RPMI7951 (cell line): ENCODE data around the gene KCNMA1. TPM values are rescaled to one million over a fixed set of nuclear protein-coding genes. Genes with fewer than 3 reads are reported as not detected.

Experiments used
- DNase-seq: peaks from one replicate; pipeline ENCODE4 v3.0.0-alpha.2; 2012; ENCODE audit warnings: low read depth
- total RNA-seq: library from RNA; depleted of rRNA; stranded (reverse); fragments of >200 nt; shearing (Covaris generic); gene quantifications from 2 replicates; pipeline ENCODE4 v1.2.3, GENCODE V29; 2014

The KCNMA1 gene
- total RNA-seq, 1 experiment from 2014 or later, result 47.7 TPM

DNA sequence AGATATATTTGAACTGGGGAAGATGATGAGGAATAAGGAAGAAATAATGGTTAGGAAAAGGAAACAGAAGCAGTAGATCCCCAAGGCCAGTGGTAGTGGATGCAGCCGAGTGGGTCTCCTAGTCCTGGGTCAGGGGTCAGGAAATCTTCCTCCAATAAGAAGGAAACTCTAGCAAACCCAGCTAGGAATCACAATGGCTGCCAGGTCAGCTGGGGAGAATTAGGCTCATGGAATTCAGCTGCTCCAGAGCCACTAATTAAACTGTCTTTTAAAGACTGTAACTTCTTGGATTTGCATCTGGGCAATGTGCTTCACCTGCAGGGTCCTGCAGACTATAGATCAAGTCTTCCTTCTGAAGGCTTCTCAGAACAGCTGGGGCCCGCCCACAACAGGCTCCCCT is 644.4 kb downstream of the KCNMA1 start:
- no peak for DNase-seq

DNA sequence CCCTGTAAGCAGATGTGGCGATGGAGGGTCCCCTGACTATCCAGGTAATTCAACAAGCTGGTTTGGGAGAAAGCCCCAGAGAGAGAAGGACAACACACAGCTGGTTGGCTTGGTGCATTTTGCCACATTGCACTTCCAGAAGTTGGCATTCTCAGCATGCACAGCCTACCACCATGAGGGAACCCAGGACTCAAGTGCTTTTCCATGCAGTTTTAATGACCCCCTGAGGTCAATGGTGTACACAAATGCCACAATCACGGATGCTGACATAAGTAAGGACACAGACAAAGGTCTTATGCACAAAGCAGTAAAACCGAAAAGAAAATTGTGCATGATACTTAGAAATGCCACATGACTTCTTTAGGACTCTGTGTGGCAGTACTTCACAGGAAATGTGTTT is 645.1 kb downstream of the KCNMA1 start:
- DNase-seq, result no peak

DNA sequence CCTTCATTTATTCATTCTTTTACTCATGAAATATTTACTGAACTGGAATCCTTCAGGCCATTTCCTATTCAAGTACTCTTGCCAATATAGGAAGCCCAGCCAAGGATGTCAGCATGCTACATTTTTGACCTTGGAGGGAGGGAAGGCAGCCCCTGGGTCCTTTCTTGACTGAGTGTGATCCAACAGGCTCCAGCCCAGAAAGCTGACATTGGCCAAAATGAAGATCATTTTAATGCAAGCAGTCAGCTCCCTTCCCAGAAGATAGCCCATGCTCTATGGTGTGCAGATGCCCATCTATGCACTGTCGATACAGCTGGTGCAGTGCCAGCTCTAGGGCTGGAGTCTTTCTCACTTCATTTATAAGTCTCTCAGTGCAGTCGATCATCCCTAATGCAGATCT is 646.0 kb downstream of the KCNMA1 start:
- no peak for DNase-seq

DNA sequence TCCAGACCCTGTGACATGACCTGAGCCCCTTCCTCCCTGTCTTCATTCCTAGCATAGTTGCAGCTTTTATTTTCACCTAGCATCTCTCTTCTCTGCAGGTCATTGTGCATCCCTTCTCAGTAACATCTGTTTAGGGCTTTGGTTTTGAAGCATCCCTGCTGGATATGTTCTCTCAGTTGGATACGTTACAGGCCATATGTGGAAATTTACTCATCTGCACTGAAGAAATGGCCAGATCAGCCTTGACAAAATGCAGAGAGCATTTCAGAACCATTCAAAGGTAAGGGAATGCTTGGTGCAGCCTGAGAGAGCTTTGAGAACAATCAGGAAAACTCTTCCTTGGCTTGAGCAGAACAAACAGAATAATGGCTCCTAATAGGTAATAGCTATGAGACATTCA is 647.0 kb downstream of the KCNMA1 start:
- DNase-seq, result no peak

DNA sequence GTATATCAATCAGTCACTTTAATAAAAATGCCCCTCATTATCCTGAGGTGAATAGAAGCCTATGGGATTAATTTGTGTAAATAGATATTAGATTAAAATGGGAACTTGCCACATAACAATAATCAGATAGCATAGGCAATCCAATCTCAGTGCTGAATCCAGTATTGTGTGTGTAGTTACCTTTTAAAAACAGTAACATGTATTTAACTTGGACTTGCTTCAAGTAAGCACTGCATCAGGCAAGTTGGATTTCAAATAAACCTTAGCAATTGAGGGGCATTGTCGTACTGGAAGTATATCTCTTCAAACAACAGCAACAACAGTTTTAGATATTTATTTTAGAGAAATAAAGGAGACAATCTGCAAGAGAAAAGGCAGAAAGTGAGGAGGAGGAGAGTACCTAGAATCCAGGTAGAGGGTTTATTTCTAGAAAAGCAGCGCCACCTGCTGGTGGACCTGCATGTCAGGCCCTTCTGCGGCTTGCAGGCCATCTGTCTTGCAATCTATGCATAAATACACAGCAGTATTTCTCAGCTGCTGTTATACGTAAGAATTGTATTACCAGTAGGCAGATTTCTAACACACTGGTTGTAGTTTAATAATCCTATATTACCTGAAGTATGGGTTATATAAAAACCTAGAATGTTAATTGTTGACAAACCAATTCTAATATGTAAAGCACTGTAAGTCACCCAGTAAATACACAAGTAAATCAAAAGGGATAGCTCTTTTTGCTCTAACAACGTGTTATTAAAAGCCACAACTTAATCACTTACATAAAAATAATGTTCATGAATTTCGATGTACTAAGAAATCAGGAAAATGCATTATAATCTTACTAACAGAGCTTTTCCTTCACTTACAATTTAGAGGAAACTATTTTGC is 652.8 kb downstream of the KCNMA1 start:
- DNase-seq, result peak; percentile 47

DNA sequence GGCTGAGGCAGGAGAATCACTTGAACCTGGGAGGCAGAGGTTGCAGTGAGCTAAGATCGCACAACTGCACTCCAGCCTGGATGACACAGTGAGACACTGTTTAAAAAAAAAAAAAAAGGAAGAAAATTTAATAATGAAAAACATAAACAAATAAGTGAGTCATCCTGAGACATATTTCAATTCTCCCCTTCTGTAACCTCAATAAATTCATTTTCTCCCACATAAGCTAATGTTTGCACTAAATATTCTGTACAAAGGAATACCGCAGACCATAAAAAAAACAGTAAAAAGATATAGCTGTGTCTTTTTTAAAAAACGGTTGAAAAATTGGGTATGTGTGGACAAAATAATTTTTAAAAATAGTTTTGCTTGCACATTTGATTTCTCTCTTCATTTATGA is 654.0 kb downstream of the KCNMA1 start:
- no peak for DNase-seq

DNA sequence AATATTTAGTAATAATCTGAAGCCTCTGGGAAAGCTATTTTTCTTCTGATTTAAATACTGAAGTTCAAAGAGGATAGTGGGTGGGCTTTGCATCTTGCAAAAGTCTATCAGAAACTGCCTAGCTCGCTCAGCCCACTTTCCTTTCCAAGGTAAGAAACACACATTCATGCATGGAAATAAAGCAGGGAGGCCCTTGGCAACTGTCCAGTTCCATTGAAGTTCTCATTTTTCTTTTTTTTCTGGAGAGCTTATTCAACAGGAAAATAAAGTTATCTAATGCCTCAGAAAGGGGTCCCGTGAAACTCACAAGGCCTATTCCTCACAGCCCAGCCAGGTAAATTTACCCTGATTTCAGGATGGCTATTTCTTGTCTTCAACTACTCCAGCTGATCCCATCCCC is 654.9 kb downstream of the KCNMA1 start:
- no peak for DNase-seq

DNA sequence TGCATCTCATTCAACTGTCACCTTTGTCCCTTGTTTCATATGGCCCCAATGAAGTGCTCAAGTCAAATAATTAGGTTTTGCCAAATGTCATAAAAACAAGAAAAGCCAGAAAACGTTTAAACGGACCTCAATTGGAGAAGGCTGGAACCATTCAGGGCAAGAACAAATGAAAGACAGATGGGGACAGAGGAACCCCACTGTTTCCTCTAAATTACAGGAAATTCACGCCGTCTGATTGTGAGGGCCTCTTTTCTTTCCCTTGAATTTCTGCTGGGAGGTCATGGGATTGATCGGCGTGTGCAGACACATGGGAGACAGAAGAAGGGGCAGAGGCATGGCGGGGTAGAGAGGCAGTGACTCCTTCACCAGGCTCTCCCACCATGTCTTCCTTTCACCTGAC is 656.4 kb downstream of the KCNMA1 start:
- DNase-seq, result no peak

DNA sequence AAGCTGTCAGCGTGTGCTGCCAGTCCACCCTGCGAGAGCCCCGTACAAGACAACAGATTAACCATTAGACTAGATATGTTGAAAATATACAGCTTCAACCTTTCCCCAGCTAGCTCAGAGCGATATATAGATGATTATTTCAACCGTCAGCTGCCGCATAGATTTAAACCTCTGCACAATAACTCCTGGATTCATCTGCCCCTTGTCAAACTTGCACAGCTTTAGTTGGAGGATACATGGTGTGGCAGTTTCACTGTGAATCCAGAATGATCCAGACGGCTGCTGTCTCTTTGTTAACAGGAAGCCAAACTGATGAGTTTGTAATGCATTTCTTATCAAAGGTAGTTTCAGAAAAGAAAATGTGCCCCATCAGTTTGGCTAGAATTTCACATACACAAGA is 659.7 kb downstream of the KCNMA1 start:
- no peak for DNase-seq

DNA sequence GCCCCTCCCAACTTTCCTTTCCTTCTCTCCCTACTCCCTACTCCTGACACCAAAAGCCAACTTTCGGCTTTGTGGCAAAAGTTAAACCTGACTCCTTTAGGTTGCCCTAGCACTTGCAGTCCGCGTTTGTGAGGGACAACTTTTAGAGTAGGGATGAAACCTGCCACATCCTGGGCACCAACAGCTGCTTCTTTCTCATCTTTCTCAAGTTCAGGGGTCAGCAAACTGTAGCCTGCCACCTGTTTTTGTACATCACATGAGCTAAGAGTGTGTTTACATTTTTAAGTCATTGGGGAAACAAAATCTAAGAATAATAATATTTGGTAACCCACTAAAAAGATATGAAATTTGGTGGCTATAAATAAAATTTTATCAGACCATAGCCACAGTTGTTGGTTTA is 660.6 kb downstream of the KCNMA1 start:
- DNase-seq, result no peak

DNA sequence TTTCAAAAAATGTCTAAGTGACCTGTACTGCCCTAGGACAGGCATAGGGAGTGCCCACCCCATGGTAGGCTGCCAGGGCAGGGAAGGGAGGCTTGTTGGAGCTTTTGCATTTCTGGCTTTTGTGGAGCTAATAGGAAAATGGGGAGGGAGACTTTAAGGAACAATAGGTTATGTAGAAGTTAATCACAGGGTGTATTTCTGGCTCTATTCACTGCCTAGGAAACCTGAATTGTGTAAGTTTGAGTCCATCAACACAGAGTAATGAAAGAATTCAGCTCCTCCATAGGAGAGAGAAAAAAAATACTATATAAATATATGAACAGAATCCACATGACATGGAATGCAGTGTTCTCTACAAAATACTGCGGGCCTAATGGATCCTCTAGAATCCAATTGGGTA is 661.5 kb downstream of the KCNMA1 start:
- no peak for DNase-seq

DNA sequence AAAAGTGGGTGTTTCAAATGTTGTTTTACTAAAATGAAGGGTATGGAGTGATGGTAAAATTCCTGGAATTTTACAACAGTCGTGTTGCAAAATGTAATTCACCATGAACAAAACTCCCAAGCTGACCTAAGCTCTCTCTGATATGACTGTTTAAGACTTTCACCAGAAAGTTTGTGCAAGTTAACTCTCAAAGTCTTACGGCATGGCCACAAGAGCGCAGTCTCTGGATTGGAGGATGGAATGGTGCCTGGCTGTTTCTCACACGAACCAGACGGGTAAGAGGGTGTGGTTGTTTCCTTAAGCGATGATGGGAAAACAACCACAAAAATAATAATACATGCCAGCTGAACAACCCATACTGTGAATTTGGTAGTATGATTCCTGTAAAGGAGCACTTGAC is 662.5 kb downstream of the KCNMA1 start:
- DNase-seq, result no peak

DNA sequence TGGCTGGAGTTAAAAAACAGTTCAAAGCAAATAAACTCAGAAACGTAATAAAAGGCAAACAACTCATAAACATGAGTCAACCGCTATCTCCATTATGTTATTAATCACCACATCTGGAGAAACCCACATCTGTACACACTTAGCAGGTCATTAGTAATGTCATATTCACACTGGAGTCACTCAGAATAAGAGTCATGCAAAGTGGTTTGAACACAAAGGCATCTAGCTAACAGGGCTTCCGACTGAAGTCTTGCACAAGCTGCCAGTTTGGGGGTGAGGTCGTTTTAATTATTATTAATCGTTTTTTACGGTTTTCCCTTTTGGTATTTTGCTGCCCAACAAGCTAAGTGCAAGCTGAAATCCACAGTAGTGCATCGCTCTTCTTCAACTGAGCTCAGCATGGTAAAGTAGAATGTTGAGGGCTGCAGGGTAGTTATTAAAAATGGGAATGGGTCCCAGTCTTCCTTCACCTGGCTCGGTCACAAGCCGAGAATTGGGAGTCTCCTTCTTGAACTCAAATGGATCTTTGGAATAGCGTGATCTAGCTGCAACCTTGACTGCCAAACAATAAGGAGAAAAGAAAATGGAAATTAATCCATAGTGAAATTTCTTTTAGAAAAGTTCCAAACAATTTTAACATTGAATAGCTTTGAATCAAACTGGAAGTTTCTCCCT is 663.5 kb downstream of the KCNMA1 start:
- peak; percentile 53 for DNase-seq

DNA sequence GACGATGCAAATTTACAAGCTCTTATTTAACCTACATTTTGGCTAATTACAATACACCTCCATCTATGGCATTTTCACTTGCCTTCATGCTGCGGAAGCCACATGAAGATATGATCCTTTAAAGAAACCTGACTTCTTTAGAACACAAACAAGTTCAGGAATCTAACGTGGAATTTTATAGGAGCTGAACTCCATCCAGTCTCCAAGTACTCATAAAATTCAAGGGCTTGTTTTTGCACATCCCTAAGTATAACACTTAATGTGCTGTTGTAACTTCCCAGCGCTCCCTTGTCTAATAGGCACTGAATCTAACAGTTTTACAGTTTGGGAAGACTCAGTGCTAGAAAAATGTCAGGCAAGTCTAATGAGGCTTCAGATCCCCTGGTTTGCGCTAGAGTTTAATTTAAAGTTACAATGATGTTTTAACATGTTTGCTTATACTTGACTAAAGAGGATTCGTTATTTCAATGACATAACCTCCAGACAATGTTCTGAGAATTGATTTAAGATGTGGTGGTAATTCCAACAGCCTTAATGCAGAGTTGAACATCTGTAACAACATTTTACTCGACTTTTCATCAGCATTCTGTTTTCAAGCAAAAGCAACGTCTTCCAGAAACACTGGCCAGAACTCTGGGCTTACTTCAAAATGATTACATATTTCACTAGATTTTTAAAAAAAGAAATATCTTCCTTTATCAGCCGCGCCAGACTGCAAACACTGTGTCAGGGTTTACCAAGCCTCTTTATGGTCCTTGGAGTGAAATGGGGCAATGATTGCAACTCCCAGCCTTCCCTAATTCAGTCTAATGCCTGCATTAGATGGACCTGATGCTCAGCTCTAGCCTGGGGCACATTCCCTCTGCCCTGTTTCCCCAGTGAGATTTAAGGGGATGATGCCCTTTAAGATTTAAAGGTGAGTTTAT is 664.3 kb downstream of the KCNMA1 start:
- DNase-seq, result no peak

DNA sequence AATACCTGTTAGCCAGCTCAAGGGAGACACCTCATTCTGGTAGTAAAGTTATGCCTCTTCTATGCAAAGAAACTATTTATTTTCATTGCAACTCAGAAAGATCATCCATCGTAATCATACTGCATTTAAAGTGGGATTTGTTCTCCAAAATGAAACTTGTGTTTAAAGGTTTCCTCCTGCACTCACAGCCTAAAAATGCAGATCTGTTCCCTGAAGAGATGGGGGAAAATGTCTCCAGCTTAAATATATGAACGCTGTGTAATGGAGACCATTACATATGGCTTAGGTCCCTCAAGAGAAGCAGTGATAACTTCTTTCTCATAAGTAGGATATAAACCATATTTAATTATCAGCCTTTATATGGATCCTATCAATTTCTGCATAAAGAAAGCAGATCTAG is 665.1 kb downstream of the KCNMA1 start:
- DNase-seq, result no peak

DNA sequence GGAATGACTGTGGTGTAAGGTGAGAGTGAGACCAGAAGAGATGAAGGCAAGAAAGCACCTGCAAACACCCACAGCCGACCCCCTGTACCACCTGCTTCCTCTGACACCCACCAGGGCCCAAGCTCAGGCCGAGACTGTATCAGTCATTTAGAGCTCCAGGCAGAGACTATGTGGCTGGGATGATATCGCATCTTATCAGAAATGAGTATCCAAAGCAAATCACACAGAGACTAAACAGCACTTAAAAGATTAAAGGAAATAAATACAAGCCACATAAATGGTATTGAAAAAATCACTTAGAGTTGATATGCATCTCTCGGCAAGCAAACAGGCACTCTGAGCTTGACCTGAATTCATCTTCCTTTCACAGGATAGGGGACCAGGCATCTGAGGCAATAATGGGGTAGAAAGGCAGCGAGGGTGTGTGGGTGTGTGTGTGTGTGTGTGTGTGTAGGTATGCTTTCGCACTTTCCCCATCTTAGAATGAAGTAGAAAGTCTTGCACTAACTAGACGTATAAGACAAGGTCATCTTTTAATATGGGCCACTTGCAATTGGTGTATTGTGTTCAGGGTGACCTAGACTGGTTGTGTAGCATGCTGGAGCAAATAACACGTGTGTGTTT is 665.9 kb downstream of the KCNMA1 start:
- DNase-seq, result no peak

DNA sequence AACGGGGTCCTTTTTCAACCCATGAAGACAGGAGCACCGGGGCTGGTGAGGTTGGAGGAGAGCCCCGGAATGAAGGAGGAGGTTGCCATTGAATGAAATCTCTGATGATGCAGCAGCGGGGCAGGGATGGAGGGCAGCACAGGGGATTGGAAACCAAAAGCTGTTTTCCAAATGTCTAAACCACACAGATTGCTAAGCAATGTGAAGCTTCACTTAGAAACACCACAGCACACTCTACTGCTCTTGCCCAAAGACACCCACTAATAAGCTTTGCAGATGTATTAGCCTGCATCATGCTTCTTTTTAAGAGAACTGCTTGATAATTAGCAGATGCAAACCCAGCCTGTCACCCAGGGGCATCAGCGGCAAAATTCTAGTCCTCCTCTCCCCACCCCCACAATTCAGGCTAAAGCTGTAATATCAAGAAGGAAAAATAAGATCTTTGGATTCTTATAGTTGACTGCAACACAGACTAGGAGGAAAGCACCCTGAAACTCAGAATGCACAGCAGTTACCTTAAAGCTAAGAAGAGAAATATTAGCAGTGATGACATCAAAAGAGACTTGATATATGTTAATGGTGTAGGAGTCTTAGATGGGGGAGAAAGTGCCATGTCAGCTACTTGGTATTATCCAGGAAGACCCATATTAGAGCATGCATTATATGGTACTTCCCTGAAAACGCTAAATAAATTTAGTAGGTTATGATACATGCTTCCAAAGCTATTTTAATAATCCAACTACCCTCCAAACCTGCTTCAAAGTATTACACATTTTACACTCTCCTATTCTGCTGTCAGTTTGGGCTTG is 666.7 kb downstream of the KCNMA1 start:
- DNase-seq, result no peak

DNA sequence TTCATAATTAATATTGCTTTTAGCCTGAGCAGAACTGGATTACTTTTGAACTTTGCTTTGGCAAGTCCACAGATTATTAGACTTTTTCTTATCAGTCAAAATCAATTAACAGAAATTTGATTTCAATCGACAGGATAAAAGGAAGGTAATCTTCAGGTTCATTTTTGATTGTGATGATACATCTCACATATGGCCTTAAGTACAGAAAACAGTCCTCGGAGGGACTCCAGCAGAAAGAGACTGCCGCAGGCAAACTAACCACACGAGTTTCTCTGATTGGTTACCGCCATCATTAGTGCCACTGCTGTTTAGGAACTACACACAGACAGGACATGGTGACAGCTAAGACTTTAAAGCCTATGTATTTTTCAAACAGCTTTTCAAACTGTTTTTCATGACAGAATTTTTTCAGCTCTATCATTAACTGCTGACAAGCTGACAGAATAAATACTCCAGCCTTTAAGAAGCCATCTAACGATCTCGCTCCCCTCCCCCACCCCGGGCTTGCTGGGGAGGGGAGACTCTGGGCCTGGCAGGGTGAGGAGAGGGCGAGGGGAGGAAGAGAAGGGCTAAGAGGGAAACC is 668.2 kb downstream of the KCNMA1 start:
- no peak for DNase-seq

DNA sequence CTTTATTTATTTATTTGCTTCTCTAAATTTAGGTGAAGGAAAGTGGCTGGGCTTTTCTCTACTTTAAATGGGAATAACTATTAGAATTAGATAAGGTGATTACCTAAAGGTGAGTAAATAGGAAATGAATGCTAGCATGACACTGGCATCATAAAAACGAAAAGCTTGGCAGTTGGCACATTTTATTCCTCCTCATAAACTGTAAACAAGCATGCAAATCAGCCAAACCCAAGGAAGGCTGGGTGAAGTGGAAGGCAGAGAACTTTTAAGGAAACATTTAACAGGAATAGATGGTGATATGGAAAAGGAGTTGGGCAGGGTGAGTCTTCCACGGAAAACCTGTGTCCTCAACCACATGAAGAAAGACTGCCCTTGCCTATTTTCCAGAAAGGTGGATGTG is 669.1 kb downstream of the KCNMA1 start:
- no peak for DNase-seq

DNA sequence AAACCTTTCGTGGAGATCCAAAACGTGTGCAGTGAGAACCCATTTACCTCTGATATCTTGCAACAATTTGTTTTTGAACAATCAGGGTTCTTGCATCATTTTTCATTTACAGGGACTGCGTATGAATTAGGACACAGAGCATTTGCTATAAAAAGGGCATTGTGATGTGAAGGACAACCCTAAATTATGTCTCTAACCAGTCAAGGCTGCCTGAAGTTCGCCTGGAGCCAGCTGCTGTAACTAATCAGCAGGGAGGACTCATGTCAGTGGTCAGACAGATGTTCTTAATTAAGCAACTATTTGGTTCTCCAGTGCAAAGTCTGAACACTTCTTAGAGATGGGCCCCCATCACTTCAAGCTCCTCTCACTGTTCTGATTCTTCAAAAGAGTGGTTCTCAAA is 674.8 kb downstream of the KCNMA1 start:
- DNase-seq, result peak; percentile 81

DNA sequence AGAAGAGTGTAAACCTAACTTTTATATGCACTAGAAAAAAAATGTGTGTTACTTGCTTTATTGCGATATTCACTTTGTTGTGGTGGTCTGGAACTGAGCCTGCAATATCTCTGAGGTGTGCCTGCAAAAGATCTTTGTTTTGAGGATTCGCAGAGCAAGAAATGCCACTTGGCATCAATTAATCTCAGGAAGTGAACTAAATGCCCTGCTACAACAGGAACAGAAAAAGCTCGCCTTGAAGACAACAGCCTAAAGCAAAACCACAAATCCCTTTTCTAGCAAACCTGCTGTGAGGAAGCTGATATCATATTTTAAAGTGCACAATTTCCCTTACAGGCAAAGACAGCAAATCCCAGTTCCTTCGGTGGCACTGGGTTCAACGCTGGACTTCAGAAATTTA is 675.8 kb downstream of the KCNMA1 start:
- DNase-seq, result peak; percentile 71
